Activated CD4-positive, CD25-positive, alpha-beta regulatory T cell (primary cell): ENCODE data around the gene EIF4EBP2.

Experiments
- DNase-seq, 4 experiments: peaks; one replicate each; lab custom pipeline; 2025; lab: John Stamatoyannopoulos, UW

EIF4EBP2 gene, protein sequence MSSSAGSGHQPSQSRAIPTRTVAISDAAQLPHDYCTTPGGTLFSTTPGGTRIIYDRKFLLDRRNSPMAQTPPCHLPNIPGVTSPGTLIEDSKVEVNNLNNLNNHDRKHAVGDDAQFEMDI

DNA sequence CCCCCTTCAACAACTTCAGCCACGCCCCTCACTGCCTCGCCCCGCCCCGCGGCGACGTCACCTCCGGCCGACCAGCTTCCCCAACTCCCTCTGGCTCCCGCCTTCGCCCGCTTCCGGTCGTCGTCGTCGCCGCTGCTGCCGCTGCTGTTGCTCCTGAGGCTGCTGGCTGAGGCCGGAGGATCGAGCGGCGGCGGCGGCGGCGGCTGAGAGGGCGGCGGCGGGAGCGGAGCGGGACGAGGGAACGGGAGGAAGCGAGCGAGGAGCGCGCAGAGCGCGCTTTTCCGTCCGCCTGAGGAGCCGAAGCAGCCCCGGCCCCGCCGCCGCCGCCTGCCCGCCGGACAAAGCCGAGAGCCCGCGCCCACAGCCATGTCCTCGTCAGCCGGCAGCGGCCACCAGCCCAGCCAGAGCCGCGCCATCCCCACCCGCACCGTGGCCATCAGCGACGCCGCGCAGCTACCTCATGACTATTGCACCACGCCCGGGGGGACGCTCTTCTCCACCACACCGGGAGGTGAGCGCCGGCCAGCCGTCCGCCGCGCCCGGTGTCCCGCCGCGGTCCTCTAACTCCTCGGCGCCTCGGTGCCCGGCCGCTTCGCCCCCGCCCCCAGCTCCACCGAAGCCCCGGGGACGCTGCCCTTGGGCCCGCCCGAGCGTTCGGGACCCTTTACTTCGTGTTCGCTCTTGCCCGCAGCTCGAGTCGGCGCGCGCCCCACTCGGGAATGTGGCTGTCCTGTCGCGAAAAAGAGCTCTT, at the start of gene EIF4EBP2:
Gene EIF4EBP2 (plus strand): TSS at position 110 of the 751 bp plus-strand sequence. CDS start 257 bp downstream, at position 367.
- DNase-seq, result peak; percentile 93 to 99 (median 97)

DNA sequence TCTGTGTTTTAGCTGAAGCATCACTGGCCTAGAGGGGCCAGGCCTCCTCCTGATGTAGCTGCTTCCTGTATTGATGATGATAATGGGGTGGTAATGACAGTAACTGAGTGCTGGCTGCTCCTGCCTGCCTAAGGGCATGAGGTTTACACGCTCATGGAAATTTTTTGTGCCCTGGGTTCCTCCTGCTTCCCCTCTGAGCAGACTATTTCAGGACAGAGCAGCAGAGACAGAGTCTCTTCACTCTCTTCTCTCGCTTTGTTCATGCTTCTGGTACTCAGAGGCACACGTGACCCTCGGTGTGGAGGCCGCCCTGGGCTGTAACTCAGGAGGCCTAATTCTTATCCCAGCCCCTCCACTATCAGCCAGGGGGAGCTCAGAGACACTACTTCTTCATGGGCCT, 49.4 kb upstream of the EIF4EBP2 start:
- DNase-seq, result no peak

DNA sequence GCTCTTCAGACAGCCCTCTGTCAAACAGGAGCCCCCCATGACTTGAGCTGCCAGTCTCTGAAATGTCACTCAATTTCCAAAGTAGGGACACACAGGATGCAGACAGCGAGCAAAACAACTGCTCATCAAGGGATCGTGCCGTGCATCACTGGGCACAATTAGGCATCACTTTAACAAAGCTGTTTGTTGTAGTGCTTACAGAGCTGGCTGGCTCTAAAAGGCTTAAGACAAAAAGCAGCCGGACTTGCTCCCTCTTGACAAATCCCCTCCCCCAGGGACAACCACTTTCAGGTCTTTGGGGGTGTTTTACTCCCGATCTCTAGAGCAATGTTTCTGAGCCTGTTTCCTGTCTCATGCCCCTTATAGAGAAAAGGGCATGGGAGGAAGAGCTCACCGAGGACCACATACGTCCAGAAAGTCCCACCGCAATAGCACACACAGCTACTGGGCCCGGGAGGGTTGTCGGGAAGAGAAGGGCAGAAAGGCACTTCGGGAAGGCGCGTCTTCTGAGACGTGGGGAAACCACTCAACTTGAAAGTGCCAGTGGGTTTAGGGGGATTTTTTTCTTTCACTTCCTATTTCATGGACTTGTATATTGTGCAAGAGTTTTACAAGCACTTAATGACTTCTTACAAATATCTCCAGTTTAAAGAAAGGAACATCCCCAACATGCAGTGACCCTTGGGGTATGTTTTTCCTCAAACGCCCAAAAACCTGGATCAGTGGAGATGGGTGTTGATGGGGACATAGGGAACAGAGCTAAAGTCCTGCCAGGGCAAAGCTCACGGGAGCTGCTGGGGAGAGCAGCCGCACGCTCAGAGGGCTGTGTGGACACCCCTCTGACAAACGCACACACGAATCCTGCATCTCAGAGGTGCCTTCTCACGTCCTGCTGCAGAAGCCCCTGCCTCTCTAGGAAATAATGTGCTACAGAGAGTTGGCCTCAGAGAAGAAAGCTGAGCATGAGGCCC, 48.6 kb upstream of the EIF4EBP2 start:
- no peak for DNase-seq

DNA sequence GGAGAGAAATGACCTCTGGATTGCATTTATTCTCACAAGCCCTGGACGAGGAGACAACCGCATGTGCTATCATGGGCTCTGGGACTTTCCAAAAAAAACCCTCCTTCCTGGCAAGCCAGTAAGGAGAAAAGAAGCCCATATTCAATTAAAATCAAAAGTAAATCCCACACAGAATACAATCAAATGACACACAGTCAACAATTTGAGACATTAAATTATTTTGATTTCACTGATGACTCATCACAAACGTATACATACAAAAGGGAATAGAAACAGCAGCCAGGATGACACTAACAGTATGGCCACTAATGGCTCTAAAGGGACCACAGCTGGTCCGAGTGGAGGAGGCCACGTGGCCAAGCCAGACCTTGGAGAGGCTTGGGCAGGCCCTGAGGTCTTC, 46.4 kb upstream of the EIF4EBP2 start:
- no peak for DNase-seq

DNA sequence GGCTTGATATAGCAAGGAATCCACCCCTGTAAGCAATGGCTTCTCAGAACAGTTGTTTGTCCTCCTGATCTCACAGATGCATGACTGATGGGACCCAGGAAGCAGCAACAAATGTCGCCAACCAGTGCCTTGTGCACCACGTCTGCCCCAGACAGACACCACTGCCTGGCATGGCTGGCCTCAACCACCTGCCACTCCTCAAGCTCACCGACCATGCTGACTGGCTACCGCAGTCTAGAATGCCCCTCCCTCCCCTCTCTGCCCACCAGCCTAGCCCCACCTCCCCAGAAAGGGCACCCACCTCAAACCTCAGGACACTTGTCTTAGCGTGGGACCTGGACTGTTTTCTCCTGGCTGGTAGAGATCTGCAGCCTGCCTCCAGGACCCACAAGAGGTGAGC, 45.5 kb upstream of the EIF4EBP2 start:
- DNase-seq, result no peak

DNA sequence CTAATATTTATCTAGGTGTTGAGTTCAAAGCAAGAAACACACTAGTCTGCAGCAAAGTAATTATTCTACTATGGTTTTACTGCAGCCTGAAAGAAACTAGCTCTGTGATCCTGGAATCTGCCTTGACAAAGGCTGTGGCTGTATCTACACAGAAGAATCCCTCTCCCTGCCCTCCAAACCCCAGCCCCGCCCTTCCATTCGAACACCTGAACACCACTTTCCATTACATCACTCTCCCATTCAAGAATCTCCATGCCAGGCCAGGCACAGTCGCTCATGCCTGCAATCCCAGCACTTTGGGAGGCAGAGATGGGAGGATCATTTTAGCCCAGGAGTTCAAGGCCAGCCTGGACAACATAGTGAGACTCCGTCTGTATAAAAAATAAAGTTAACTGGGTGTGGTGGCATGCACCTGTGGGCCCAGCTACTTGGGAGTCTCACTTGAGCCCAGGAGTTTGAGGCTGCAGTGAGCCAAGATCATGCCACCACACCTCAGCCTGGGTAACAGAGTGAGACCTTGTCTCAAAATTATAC, 44.9 kb upstream of the EIF4EBP2 start:
- no peak for DNase-seq

DNA sequence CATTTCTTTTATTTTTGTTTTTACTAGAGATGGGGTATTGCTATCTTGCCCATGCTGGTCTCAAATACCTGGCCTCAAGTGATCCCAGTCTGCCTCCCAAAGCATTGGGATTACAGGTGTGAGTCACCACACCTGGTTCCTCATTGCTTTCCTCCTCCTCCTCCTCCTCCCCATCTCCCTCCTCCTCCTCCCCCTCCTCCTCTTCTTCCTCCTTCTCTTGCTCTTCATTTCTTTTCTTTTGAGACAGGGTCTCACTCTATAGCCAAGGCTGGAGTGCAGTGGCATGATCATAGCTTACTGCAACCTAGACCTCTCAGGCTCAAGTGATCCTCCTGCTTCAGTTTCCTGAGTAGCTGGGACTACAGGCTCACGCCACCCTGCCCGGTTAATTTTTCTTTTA, 43.7 kb upstream of the EIF4EBP2 start:
- DNase-seq, result no peak

DNA sequence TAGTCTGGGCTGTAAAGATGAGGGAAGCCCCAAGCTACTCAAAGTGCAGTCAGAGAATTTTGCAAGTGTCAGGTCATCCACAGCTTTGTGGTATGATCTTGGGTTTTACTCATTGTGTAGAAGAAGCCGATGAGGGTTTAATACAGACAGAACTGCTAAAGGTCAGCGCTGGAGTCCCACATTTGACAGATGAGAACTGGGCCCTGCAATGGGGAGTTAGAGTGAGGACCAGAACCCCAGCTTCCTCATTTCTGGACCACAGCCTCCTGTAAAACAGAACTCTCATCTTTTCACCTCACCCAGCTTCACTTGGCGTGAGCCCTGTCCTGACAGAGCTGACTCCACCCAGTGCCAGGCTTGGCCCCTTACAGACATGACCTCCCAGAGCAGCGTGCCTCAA, 41.6 kb upstream of the EIF4EBP2 start:
- no peak for DNase-seq

DNA sequence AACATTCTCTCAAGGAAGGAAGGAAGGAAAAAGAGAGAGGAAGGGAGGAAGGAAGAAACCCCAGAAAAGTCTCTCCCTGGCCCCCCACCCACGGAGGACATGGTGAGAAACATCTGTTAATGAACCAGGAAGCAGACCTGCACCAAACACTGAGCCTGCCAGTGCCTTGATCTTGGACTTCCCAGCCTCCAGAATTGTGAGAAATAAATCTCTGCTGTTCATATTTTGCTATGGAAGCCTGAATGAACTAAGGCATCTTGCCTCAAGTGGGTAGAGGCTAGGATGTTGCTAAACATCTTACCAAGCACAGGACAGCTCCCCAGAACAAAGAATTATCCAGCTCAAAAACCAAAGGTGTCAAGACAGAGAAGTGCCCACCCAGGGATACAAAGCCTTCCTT, 40.7 kb upstream of the EIF4EBP2 start:
- no peak for DNase-seq

DNA sequence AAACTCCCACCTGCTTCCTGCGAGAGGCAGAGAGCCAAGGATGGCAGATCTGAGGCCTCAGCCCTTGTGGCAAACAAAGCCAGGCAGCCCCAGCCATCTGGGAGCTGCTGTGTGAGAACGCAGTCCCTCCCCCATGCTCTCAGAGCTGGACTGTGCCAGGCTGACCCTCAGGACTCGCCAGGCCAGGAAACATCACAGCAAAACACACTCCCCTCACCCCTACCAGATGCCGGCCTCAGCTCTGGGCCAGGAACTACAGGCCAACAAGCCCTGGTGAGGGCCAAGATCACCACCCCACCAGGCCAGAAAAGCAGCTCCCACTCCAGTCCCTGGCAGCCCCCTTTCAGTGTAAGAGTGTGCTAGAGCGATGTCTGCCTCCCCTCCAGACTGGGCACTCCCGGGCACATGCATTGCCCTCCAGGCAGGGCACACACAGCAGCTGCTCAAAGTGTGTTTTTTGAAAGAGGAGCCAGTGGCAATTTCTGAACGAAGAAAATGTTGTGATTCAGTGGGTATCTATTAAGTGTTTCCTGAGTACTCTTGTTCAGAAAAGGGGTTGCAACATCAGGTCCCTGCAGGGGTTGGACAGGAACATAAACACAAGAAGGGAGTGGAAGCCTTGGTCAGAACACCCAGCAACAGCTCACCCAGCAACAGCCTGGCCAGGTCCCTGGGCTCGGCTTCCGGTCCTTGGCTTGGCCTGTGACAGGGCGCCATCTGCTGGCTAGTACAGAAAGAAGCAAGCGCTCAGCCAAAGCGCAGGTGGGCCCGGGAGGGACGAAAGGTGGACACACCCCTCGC, 39.8 kb upstream of the EIF4EBP2 start:
- peak; percentile 67 to 77 (median 70) for DNase-seq

DNA sequence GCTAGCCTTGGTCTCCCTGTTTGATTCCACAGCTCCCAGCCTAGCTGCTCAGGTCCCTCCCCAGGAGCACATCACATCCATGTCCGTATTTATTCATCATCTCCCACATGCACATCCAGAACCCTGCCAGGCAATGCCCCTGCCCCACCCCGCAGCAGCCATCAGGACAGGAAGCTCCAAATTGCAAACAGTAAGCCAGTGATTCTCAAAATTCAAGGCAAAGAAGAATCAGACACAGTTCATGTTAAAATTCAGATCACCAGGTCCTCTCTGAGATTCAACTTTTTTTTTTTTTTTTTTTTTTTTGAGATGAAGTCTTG, 39.2 kb upstream of the EIF4EBP2 start:
- no peak for DNase-seq

DNA sequence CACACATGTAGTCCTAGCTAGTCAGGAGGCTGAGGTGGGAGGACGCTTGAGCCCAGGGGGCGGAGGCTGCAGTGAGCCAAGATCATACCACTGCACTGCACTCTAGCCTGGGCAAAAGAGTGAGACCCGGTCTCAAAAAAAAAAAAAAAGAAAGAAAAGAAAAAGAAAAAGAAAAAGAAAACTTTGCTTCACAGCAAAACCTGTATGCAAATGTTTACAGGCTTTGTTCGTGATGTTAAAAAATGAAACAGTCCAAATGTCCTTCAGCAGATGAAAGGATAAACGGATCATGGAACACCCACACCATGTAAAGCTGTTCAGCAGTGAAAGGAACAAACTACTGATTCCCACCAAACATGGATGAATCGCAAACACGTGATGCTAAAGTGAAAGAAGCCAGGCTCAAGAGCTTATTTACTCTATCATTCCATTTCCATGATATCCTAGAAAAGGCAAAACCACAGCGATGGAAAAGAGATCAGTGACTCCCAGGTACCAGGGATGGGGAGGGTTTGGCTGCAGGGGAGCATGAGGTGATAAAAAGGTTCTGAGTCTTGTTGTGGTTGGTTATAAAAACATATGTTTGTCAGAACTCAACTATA, 36.6 kb upstream of the EIF4EBP2 start:
- no peak for DNase-seq

DNA sequence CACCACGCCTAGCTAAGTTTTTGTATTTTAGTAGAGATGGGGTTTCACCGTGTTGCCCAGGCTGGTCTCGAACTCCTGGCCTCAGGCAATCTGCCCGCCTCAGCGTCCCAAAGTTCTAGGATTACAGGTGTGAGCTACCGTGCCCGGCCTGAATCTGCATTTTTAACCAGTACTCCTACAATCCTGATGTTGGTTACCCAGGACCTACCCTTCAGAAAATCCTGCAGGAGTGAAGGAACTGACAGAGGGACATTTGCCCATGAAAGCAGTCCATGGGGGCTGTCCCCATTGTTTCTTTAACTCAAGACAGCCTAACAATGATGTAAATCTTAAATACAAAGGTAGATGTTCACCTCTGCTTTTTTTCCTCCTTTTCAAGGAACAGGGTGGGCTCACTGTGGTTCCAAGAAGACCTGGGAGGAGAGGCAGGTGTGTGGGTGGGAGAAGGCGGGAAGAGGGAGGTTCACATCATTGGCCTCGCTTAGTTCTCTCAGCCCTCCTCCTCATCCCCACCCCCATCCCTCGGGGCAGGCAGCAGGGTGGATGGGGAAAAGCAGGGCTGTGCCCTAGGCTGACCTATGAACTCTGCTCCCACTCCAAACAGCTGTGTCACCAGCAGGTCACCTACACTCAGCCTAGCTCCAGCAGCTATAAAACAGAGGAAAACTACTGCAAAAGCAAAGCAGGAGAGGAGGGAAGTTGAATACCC, 35.0 kb upstream of the EIF4EBP2 start:
- DNase-seq, result no peak

DNA sequence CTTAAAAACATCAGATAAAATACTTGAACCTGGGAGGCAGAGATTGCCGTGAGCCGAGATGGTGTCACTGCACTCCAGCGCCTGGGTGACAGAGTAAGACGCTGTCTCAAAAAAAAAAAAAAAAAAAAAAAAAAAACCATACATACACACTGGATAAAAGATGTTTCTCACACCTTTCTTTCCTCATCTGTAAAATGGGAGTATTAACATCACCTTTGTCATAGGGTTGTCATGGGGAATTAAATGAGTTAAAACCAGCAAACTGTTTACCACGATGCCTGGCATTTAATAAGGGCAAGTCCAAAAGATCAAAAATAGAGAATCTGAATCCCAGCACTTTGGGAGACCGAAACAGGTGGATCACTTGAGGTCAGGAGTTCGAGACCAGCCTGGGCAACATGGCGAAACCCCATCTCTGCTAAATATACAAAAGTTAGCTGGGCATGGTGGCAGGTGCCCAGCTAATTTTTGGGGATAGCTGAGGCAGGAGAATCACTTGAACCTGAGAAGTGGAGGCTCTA, 34.4 kb upstream of the EIF4EBP2 start:
- DNase-seq, result no peak

DNA sequence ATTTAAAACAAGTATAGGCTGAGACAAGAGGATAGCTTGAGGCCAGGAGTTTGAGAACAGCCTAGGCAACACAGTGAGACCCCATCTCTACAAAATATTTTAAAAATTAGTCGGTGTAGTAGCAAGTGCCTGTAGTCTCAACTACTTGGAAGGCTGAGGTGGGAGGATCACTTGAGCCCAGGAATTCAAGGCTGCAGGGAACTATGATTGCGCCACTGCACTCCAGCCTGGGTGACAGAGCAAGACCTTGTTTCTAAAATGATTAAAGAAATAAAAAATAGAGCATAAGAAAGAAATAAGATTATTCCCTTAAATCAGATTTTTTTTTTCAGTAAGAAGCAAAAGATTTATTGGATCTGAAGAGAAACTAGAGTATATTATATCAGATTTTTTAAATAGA, 33.2 kb upstream of the EIF4EBP2 start:
- no peak for DNase-seq

DNA sequence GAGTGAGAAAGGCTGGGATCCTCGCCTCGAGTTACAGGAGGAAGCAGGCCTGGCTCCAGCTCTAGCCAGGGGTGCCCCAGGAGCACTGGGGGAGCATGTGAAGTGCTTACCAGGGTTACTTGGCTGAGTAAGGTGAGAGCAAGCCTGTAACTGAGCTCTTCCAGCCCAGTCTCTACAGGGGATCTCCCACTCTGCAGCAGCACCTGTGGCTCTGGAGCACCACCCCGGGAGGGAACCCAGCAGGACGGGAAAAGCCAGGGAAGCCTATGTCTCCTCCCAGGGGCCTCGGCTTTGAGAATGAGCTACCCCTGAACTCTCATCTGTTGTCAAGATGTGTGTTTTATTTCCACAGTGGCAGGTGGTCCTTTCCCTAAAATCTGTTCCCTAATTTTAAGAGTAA, 32.1 kb upstream of the EIF4EBP2 start:
- DNase-seq, result no peak

DNA sequence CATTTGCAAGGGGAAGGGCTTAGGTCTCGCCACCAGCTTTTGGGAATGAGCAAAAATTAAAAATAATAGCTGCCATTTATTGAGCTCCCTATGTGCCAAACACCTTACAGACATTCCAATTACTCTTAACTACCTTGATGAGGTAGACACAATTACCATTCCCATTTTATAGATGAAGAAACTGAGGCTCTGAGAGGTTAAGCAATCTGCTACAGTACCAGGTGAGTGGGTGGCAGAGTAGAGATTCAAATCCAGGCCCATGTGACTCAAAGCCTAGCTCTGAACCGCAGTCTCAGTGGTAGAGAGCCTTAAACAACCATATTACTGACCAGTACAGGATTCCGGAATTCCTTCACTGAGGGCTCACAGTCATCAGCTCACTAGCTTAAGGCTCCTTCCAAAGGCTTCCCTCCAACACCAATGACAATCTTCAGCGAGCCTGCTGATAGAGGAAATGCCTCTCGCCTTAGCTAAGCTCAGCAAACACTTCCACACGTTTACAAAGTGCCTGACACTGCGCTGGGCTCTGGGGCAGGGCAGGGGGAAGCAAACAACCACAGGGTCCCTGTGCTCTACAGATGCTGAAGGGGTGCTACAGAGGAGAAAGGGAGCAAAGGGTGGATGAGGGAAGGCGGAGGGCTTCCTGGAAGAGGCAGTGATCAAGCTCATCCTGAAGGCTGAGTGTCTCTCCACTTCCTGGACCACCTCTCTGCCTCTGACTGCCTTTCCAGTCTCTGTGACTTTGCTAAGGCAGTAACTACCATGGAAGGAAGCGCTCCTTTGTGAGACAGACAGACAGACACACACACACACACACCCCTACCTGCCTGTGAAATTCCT, 28.9 kb upstream of the EIF4EBP2 start:
- no peak for DNase-seq

DNA sequence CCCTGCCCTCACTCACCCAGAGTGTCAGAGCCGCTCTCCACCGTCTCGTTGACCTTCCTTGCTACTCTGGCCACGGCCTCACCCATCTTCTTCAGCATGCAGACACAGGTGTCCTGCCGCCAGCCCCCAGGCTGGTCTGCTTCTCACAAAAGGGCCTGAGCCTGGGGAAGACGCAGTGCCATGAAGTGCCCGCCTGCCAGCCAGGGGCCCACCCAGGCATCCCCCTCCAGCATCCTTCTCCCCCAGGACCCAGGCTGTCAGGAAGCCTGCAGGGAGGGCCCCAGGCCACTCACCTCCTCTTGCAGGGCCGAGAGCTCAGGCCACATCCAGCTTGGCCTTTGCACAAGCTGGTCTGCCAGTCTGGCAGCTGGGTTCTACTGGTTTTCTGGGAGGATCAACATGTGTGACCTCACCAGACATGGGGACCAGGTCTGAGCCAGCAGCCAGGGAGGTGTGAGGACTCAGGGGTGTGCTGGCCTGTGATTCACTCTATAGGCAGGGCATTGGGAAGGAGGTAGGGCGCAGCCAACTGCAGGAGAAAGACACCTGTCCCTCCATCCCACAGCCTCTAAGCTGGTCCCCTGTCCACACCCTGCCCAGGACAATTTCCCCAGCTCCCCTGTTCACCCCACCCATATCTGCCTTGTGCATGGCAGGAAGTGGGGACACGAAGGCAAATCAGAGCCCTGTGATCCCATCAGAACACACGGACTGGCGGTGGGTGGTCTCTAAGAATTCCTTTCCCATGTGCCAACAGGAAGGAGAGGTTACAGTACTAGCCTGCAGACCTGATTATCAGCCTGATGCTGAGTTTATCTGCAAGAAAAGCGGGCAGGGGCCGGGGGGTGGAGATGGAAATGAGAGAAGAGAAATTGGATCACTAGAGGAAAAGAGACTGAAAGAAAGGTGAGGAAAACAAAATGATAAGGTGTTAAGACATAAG, 27.2 kb upstream of the EIF4EBP2 start:
- DNase-seq, result no peak
